GM21381 (cell line): Measurements from ENCODE around the gene C1QTNF5.

ENCODE experiments used
- ATAC-seq: cut with Tn5 transposase; IDR thresholded peaks from one replicate; pipeline ENCODE4 v1.9.1; 2021; ENCODE audit warnings: mild to moderate bottlenecking, moderate library complexity; ENCODE audit not compliant: unreplicated experiment

The C1QTNF5 gene

DNA sequence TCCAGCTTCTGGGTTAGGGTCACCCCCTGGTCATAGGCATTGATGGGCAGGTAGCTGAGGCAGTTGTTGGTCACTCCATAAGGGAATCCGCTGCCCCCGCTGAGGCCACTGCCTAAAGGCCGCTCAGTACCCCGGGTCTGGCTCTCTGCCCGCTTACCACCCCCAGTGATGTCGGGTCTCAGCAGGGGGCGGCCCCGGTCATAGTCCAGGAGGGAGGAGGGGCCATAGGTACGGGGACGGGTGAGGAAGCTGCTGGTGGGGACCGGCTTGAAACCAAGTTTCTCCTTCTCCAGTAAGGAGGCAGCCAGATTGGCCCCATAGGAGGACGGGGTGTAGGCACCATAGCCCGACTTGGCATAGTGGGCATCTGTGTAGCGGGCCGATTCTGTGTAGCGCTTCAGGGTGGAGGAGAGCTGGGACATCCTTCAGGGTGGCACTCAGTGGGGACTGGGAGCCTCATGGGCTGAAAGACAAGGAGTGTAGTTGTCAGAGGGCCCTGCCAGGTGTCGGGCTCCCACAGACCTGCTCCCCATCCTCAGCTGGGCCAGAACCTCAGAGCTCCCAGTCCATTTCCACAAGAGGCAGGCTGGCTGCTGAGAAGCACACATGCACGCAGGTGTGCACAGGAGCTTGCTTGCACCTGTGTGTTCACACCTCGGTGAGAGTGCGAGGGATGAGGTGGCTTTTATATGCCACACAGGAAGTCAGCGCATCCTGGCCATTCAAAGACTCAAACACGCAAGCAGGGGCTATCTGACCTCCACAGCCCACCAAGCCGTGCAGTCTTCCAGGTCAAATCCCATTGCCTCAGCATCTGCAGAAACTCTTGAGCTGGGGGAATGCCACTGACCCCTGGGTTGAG, 32.6 kb upstream of the C1QTNF5 start:
- ATAC-seq = no peak

GRCh38 chr11:119372260-119373058, 31.8 kb upstream of the C1QTNF5 start:
- ATAC-seq = no peak

DNA sequence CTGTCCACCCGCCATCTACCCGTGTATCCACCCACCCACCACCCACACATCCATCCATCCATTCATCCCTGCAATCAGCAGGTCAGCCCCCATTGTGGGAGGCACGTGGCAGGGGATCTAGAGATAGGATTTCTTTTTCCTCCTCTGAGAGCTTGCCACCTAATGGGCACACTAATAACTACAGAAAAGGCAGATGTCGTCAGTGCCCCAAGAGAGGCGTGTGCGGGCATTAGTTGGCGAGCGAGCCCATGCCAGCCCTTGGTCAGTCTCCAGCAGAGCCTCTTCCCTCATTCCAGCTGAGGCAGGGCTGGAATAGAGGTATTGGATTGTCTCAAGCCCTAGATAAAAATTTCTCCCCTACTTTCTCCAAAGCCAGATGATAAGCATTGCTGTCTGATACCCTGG, 31.1 kb upstream of the C1QTNF5 start:
- ATAC-seq = no peak

- no peak for ATAC-seq
Observed at GRCh38 chr11:119371067-119371601, 30.5 kb upstream of the C1QTNF5 start.

DNA sequence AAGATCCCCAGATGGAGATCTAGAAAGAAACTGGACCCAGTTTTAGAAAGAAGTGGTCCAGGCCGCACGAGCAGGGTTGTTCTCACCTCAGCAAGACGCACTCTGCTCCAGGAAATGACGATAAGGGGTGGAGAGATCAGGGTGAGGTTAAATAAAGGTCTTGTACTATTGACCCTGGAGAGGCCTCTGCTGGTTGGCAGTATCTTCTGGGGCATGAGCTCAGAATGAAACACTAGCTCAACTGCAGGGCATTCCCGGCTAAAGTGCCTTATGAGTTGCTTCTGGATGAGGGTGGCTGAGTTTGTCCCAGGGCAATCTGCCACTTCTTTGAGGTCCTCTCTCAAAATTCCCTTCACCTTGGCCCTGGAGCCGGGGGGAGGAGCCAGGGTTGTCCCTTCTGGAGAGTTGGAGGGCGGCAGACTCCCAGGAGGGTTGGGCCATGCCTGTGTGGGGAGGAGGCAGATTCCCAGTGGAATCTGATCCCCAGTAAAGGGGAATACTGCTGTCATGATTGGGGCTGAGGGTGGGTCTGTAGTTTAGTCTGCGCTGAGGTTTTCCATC, 29.9 kb upstream of the C1QTNF5 start:
- no peak for ATAC-seq

DNA sequence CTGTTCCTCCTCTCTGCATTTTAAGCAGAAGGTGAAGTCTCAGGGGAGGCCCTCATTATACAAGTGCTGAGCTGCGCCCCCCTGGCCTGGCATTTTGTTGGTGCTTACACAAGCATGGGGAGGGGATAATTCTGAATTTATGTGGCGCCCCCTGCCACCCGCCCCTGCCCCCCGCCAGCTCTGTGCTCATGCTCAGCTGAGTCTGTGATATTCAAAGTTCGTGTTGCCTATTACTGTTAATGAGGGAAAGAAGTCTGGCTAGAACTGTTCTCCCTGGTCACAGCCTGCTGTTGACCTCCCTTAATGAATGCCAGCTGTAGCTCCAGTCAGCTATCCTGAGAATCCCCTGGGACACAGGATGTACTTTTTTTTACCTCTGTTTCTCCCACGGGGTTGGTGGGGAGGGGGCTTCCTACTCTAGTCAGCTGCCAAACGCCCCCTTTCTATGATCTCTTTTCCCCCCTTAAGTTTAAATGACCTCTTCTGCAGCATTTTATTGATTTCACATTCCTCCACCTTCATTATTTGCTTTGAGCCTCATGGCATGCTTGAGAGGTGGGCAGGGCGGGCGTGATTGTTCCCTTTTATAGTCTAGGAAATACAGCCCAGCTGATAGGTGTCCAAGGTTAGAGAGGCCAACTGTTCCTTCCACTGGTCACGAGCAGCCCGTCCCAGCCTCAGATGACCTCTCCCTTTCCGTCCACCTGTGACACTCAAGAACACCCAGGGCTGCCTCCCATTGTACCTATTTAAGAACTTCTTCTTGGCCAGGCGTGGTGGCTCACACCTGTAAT, 28.6 kb upstream of the C1QTNF5 start:
- no peak for ATAC-seq

GRCh38 chr11:119368121-119369034, 27.7 kb upstream of the C1QTNF5 start:
- no peak for ATAC-seq

- ATAC-seq = no peak
Observed at GRCh38 chr11:119367661-119368120, 27.0 kb upstream of the C1QTNF5 start.

GRCh38 chr11:119366690-119367620, 26.3 kb upstream of the C1QTNF5 start:
- ATAC-seq = no peak

DNA sequence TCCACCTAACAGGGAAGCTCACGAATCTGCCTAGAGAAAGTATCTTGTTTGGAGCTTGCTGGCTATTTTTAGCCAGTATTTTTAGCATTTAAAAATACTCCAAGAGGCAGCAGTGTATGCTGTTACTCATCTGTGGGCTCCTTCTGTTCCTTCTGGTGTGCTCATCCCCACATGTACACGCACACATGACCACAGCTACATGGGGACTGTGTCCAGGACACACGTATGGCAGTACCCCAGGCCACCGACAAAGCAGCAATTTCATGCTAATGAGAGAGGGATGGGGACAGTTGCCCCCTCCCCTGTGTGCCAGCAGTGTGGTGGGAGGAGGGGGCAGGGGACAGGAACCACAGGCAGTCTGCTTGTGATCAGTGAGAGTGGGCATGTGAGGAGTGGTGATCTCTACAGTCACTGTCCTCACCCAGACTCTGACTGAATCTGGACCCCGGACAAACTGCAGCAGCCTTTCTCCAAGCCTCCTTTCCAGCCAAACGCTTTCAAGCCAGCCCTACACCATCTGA, 24.4 kb upstream of the C1QTNF5 start:
- no peak for ATAC-seq

DNA sequence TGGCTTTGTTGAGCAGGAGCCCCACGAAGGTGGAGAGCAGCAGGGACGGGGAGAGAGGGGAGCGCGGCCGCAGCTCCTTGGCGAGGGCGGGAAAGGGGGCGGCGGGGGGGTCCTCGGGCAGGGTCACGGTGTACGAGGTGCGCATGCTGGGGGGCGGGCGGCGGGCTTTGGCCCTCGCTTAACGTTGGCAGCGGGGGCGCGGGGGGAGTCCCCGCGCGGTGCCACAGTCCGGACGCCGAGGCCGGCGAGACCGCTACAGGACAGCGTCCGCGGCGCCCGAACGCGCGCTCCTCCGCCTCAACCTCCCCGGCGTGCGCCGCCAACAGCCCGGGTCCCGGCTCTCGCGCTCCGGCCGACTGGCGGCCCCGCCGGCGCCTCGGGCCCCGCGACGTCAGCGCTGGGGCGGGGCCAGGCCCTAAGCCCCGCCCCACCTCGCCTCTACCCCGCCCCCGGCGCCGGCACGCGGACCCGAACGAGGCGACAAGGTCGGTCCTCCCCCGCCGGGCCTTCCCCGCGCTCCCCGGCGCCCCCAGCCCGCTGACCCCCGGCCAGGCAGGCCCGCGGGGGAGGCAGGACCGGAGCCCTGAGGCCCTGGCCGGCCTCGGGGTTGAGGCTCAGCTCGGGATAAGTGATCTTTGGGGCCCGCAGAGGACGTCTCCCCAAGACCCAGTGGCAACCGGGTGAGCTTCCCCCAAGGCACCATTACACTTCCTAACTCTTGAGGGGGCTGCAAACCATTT, 23.3 kb upstream of the C1QTNF5 start:
- ATAC-seq = no peak

- ATAC-seq = no peak
Observed at GRCh38 chr11:119363081-119363850, 22.6 kb upstream of the C1QTNF5 start.

DNA sequence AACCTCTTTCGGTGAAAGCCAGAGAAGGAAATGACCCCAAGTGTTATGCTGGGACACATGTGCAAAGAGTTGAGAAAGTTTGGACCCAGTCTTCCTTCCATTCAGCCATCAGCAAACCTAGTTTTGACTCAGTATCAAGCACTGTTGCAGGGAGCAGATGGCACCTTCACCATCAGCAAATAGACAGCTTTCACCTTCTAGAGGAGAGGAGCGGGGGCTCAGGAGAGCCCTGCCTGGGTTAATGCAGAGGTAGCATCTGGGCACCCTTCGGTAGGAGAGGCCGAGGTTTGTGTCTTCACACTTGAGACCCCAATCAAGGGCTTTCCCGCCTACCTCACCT, 22.0 kb upstream of the C1QTNF5 start:
- no peak for ATAC-seq

- no peak for ATAC-seq
Observed at GRCh38 chr11:119361941-119362725, 21.4 kb upstream of the C1QTNF5 start.

- ATAC-seq = no peak
Observed at GRCh38 chr11:119361056-119361787, 20.5 kb upstream of the C1QTNF5 start.
